Fibroblast of gingiva (primary cell): ENCODE data around the gene FN1.
"Not testable (repeated sequence)": the region's sequence is repeated elsewhere in the genome, so short reads cannot be mapped to it uniquely, and the experiment has no call there.

Source experiments
- DNase-seq: peaks from one replicate; pipeline ENCODE4 v3.0.0-alpha.2; 2011; ENCODE audit warnings: low read depth

Gene FN1

DNA sequence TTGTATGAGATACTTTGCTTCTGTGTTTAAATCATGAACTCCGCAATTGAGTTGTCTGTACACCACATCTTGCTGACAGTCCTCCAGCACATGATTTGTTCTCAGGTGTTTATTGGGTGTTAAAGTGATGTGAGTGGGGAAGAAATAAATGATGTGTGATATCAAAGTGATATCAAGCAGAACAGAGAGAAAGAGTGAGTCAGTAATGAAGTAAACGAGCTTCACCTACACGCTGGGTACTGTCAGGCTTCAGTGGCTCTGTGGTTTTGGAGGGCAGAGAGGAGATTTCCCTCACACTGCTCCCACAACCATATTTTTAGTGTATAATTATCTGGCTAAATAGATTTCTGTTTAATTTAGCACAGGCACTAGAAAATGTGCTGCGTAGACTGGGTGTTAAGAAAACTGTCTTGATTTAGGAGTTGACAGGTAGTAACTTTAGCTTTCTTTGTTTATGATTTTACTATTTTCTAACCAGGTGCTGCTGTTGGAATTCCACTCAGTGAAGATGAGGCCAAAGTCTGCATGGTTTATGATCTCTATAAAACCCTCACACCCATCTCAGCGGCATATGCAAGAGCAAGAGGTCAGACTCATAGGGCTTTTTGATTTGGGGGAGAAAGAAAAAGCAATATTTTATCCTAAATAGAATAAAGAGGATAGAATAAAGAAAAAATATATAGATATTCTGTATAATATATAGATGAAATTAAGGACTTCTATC is 102.8 kb downstream of the FN1 start:
- no peak for DNase-seq

DNA sequence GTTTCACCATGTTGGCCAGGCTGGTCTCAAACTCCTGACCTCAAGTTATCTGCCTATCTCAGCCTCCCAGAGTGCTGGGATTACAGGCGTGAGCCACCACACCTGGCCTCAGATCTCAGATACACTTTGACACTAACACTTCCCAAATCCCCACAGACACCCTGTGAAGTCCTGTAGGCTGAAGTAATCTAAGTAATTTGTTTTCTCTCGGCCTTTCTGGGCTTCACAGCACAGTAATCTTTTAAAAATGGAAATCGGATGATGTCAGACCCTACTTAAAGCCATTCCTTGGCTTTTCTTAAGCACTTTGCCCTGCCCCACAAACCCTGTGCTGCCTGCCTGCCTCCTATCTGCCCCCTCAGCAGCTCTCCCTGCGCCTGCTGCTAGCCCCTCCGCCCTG is 107.8 kb downstream of the FN1 start:
- no peak for DNase-seq

DNA sequence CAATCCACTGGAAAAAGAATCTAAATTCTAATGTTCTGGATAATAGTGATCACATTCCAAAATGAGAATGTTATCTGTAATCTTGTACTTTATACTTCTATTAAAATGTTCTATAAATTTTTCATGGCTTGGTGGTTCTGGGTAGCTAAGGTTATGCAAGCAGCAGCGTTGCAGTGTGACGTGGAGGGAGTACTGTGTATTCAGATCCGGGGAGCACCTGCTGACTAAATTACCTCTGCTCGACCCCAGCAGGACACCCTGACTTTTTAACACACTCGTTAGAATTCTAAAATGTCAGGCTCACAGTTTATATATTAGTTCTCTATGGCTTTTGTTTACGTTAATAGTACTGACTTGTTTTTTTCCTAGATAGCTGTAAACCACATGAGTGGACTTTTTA is 111.1 kb downstream of the FN1 start:
- no peak for DNase-seq

DNA sequence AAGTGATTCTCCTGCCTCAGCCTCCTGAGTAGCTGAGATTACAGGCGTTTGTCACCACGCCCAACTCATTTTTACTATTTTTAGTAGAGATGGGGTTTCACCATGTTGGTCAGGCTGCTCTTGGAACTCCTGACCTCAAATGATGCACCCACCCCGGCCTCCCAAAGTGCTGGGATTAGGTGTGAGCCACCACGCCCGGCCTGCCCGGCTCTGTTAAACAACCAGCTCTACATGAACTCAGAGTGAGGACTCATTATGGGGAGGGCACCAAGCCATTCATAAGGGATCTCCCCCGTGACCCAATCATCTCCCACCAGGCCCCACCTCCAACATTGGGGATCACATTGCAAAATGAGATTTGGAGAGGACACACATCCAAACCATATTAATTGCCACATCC is 115.2 kb downstream of the FN1 start:
- DNase-seq: no peak

DNA sequence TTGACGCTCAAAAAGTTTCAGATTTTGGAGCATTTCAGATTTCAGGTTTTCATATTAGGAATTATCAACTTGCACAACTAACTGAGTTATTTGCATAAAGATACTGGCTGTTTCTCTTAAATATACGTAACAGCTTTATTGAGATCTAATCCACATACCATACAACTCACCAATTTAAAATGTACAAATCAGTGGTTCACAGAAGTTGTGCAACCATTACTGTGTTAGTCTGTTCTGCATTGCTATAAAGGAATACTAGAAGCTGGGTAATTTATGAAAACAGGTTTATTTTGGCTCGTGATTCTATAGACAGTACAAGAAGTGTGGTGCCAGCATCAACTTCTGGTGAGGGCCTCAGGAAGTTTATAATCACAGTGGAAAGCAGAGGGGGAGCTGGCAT is 115.8 kb downstream of the FN1 start:
- DNase-seq: peak; percentile 47

DNA sequence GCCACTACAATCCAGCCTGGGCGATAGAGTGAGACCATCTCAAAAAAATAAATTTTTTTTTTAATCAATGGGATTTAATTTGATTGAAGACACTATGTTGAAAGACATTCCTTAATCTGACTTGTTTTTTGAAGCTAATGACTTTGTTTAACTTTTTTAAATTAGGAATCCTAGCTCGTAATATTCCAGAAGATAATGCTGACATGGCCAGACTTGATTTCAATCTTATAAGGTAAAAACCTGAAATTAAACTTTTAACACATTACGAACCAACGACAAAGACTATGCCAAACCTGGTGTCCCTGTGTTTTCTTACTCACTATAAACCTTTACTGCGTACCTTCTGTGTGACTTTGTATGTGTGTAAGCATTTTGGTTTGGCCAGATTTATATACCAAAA is 116.4 kb downstream of the FN1 start:
- DNase-seq: no peak

DNA sequence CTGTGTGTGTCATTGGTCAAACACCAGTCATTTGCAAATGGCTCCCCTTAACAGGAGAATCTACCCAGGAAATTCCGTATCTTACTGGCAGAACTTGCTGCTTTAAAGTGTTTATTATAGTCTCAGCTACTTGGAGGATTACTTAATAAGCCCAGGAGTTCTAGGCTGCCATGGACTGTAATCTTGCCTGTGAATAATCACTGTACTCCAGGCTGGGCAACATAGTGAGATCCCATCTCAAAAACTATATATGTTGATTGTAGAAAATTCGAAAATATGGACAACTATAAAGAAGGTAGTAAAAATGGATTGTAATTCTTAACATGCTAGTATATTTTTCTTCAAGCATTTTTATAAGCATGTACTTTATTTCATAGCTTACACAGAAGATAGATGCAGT is 119.5 kb downstream of the FN1 start:
- no peak for DNase-seq

DNA sequence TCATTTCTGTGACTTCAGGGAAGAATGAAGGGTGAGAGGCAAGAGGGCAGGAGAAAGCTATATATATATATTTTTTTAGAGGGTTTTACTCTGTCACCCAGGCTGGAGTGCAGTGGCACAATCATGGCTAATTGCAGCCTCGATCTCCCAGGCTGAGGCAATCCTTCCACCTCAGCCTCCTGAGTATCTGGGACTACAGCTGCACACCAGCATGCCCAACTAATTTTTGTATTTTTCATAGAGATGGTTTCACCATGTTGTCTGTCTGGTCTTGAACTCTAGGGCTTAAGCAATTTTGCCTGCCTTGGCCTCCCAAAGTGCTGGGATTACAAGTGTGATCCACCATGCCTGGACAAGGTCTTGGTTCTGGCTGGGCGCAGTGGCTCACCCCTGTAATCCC is 120.6 kb downstream of the FN1 start:
- DNase-seq: no peak

DNA sequence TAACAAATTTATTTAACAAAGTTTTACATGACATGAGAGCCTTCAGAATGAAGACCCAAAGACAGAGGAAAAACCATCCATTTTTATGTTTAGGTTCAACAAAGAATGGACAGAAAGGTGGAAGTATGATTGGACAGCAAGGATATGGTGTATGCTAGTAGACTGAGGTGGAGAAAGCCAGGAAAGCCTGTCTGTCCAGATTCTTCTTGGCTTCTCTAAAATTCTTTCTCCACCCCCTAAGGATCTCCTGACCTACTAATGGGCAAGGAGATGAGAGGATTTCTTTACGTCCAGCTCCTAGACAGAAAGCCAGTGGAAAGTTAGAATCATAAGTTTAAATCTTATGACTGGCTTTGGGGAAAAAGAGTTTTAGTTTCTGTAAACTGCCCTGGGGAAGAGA is 121.0 kb downstream of the FN1 start:
- no peak for DNase-seq

DNA sequence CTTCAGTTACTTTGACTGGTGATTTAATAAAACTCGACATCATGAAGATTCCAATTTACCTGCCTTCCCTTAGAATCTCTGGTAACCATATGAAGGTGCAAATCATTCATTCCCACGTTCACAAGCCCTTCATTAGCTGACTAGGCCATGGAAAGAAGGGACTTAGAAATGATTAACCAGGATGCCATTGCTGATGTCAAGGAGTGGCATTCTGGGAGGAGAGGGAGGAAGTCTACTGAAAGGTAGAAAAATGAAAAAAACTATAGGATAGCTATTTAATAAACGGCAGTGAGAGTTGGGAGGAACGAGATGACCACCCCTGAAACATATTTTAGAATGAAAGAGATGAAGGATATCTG is 122.6 kb downstream of the FN1 start:
- DNase-seq: no peak

DNA sequence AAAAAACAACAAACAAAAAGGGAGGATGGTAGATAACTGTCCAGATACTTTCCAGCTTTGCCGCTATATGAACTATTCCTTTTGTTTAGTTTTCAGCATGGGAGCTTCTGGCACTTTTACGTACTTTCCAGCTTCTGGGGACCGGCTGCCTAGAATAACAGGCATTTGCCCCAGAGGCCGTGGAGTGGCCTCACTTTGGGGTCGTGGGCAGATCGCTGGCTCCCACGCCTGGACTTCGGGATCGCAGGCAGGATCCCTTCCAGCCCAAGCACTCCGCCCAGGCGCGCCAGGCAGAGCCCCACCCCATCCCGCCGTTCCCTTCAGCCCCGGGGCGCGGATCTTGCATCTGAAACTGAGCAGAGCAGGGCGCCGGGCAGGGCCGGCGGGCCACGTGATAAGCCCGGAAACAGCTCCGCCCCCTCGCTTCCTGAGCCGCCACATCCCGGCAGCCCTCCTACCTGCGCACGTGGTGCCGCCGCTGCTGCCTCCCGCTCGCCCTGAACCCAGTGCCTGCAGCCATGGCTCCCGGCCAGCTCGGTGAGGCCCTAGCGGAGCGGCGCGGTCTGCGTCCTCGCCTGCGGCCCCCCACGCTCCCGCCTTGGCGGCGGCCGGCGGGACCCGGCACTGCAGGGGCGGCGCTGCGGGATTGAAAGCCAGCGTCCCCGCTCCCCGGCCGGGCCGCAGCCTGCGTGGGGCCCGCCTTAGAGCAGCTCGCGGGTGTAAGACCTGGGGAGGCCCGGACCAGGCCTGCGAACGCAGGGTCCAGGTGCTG is 124.1 kb downstream of the FN1 start, which contains the start of gene ATIC:
Gene ATIC, plus strand, starts transcription at position 435 of the 772 bp plus-strand sequence. Its CDS starts 84 bp downstream, at position 519.
- peak; percentile 93 for DNase-seq

DNA sequence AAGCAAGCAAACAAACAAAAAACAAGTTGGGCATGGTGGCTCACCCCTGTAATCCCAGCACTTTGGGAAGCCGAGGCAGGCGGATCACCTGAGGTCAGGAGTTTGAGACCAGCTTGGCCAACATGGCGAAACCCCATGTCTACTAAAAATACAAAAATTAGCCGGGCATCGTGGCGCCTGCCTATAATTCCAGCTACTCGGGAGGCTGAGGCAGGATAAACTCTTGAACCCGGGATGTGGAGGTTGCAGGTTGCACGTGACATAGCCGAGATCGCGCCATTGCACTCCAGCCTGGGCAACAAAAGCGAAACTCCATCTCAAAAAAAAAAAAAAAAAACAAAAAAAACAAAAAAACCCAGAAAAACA is 124.6 kb downstream of the FN1 start:
- DNase-seq: not testable (repeated sequence)
